ENCODE data around the gene CPOX. TPM values are rescaled to one million over a fixed set of nuclear protein-coding genes. Genes with fewer than 3 reads are reported as not detected.

The CPOX gene
- total and polyA plus RNA-seq, 10 of the 15 experiments (the other 5 are each of a cell fraction or from before 2014, with no cell fraction given): 40.7 to 72.6 (median 64.5) TPM

DNA sequence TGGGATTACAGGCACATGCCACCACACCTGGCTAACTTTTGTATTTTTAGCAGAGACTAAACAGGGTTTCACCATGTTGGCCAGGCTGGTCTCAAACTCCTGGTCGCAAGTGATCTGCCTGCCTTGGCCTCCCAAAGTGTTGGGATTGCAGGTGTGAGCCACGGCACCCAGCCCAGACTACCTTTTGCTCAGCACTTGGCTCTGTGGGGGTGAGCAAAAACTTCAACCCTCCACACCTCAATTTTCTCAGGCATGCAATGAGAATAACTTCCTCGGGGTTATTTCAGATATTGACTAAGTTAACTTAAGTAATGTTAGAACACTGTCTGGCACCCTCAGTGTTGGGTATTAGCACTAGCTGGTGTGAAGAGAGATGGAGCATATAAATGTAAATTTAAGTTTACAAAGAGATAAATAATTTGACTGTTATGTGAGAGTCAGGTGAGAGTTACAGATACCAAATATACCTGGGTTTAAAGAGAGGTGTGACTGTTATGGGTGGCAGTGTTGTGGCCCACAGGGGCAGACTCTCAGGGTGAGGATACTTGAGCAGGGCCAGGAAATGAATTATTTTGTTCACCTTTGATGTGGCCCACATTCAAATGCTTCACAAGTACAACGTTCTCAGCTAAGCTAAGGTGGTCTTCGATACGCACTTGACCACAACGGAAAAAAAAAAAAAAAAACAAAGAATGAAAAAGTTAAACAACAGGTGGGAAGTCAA lies 29.0 kb downstream of the CPOX start (continued):
- TF ChIP-seq STAT1 (conservative IDR thresholded peaks at IDR 0.05) (no peak), RAD21 (IDR thresholded peaks at IDR 0.05; ENCODE audit: insufficient read depth, low read depth, low read length) (no peak), MTA2 (IDR thresholded peaks at IDR 0.05; ENCODE audit: low read depth) (no peak), CBX5 (IDR thresholded peaks at IDR 0.05; ENCODE audit: low read depth) (no peak), SREBF2 (IDR thresholded peaks at IDR 0.05; ENCODE audit: low read length) (no peak), ETV6 (conservative IDR thresholded peaks at IDR 0.05 in 1 of 2, IDR thresholded peaks at IDR 0.05 in 1 of 2; ENCODE audit: borderline replicate concordance in 1 of 2, low read depth in 1 of 2) (no peak), GABPA (IDR thresholded peaks at IDR 0.05; ENCODE audit: low read depth) (no peak), POU2F2 (IDR thresholded peaks at IDR 0.05; ENCODE audit: borderline replicate concordance, low read depth, low read length) (no peak), ESRRA (IDR thresholded peaks at IDR 0.05; ENCODE audit: low read length) (no peak), RFX5 (IDR thresholded peaks at IDR 0.05; ENCODE audit: low read depth, low read length) (no peak), PAX5 (IDR thresholded peaks at IDR 0.05; ENCODE audit: borderline replicate concordance, low read depth, low read length) (no peak; the same call in 1 of the 2 replicates), TARDBP (IDR thresholded peaks at IDR 0.05; ENCODE audit: borderline replicate concordance) (no peak), ATF7 (IDR thresholded peaks at IDR 0.05; ENCODE audit: low read depth) (no peak), NFIC (IDR thresholded peaks at IDR 0.05; ENCODE audit: low read depth, low read length) (no peak), GATAD2B (conservative IDR thresholded peaks at IDR 0.05; ENCODE audit: low read depth) (no peak), CREB1 (IDR thresholded peaks at IDR 0.05; ENCODE audit: low read depth) (0 out of 2 replicates have a peak, but pooled peaks have one; percentile 16), CHD4 (IDR thresholded peaks at IDR 0.05) (no peak), ZBED1 (IDR thresholded peaks at IDR 0.05; ENCODE audit: borderline replicate concordance) (no peak)
- TF ChIP-seq, protein P1, sequence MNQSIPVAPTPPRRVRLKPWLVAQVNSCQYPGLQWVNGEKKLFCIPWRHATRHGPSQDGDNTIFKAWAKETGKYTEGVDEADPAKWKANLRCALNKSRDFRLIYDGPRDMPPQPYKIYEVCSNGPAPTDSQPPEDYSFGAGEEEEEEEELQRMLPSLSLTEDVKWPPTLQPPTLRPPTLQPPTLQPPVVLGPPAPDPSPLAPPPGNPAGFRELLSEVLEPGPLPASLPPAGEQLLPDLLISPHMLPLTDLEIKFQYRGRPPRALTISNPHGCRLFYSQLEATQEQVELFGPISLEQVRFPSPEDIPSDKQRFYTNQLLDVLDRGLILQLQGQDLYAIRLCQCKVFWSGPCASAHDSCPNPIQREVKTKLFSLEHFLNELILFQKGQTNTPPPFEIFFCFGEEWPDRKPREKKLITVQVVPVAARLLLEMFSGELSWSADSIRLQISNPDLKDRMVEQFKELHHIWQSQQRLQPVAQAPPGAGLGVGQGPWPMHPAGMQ (IDR thresholded peaks at IDR 0.05; ENCODE audit: borderline replicate concordance): no peak
- TF ChIP-seq, protein P2, sequence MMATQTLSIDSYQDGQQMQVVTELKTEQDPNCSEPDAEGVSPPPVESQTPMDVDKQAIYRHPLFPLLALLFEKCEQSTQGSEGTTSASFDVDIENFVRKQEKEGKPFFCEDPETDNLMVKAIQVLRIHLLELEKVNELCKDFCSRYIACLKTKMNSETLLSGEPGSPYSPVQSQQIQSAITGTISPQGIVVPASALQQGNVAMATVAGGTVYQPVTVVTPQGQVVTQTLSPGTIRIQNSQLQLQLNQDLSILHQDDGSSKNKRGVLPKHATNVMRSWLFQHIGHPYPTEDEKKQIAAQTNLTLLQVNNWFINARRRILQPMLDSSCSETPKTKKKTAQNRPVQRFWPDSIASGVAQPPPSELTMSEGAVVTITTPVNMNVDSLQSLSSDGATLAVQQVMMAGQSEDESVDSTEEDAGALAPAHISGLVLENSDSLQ (IDR thresholded peaks at IDR 0.05): no peak
- TF ChIP-seq, protein P3, sequence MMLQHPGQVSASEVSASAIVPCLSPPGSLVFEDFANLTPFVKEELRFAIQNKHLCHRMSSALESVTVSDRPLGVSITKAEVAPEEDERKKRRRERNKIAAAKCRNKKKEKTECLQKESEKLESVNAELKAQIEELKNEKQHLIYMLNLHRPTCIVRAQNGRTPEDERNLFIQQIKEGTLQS (IDR thresholded peaks at IDR 0.05; ENCODE audit: borderline replicate concordance, extremely low read depth, low read depth, low read length): no peak
- TF ChIP-seq, protein P4, sequence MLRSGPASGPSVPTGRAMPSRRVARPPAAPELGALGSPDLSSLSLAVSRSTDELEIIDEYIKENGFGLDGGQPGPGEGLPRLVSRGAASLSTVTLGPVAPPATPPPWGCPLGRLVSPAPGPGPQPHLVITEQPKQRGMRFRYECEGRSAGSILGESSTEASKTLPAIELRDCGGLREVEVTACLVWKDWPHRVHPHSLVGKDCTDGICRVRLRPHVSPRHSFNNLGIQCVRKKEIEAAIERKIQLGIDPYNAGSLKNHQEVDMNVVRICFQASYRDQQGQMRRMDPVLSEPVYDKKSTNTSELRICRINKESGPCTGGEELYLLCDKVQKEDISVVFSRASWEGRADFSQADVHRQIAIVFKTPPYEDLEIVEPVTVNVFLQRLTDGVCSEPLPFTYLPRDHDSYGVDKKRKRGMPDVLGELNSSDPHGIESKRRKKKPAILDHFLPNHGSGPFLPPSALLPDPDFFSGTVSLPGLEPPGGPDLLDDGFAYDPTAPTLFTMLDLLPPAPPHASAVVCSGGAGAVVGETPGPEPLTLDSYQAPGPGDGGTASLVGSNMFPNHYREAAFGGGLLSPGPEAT (IDR thresholded peaks at IDR 0.05; ENCODE audit: low read depth): no peak; the same call in 1 of the 2 replicates
- TF ChIP-seq, protein P5, sequence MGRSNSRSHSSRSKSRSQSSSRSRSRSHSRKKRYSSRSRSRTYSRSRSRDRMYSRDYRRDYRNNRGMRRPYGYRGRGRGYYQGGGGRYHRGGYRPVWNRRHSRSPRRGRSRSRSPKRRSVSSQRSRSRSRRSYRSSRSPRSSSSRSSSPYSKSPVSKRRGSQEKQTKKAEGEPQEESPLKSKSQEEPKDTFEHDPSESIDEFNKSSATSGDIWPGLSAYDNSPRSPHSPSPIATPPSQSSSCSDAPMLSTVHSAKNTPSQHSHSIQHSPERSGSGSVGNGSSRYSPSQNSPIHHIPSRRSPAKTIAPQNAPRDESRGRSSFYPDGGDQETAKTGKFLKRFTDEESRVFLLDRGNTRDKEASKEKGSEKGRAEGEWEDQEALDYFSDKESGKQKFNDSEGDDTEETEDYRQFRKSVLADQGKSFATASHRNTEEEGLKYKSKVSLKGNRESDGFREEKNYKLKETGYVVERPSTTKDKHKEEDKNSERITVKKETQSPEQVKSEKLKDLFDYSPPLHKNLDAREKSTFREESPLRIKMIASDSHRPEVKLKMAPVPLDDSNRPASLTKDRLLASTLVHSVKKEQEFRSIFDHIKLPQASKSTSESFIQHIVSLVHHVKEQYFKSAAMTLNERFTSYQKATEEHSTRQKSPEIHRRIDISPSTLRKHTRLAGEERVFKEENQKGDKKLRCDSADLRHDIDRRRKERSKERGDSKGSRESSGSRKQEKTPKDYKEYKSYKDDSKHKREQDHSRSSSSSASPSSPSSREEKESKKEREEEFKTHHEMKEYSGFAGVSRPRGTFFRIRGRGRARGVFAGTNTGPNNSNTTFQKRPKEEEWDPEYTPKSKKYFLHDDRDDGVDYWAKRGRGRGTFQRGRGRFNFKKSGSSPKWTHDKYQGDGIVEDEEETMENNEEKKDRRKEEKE (IDR thresholded peaks at IDR 0.05): no peak

All from GM12878 (cell line).